Sciatic nerve (tissue), 2 donors: ENCODE measurements around the gene SYAP1. TPM values are rescaled to one million over a fixed set of nuclear protein-coding genes. Genes with fewer than 3 reads are reported as not detected.
"Not testable (repeated sequence)": the region's sequence is repeated elsewhere in the genome, so short reads cannot be mapped to it uniquely, and the experiment has no call there.

Experiments used
- ATAC-seq: fragments of 200-7000 bp; cut with Tn5 transposase; one replicate; pipeline ENCODE4 v1.9.1; 2020; ENCODE audit warnings: mild to moderate bottlenecking, moderate library complexity
- DNase-seq: peaks from one replicate; pipeline ENCODE4 v3.0.0-alpha.2; 2020; ENCODE audit warnings: low spot score
- intact Hi-C: fragments of 100-400 bp; cut with DNase I; formaldehyde crosslinking; loops from one replicate; pipeline ENCODE4 v1.14.2; 2022
- total RNA-seq: library from RNA; stranded (reverse); fragmentation: NEBNext Ultra II Directional; extraction: Animal tissue kit (Norgen Biotek cat#: 25700); gene quantifications from one replicate; pipeline ENCODE4 v1.2.1, GENCODE V29; 2021
- donor health status: DM: no; HTN: no; CAD: no.
- donor health status: DM: no; HTN: no; CAD: no.

The SYAP1 gene
- total RNA-seq, 1 donor from 2014 or later: 23.4 TPM

GRCh38 chrX:16770970-16771482 is 51.6 kb downstream of the SYAP1 start:
- no peak for ATAC-seq
- no peak for DNase-seq
- intact Hi-C loops: no loop called here

- DNase-seq: no peak
- intact Hi-C loops: no loop called here
- no peak for ATAC-seq
Observed at GRCh38 chrX:16771483-16772398, 52.3 kb downstream of the SYAP1 start.

GRCh38 chrX:16772460-16772859 is 53.0 kb downstream of the SYAP1 start:
- no peak for ATAC-seq
- intact Hi-C loops: no loop called here
- DNase-seq: no peak

GRCh38 chrX:16774746-16775145 is 55.3 kb downstream of the SYAP1 start:
- ATAC-seq (no peak), DNase-seq (no peak)
- intact Hi-C loops: no loop called here

GRCh38 chrX:16778545-16778944 is 59.1 kb downstream of the SYAP1 start:
- DNase-seq (no peak), ATAC-seq (peak; percentile 62)
- intact Hi-C loops: no loop called here

- intact Hi-C loops: no loop called here
- DNase-seq (no peak), ATAC-seq (peak; percentile 22)
Observed at GRCh38 chrX:16778993-16779392, 59.6 kb downstream of the SYAP1 start.

GRCh38 chrX:16779815-16780214 is 60.4 kb downstream of the SYAP1 start:
- intact Hi-C loops, ATAC-seq, DNase-seq: not testable (repeated sequence)

- ATAC-seq (no peak), DNase-seq (no peak)
- intact Hi-C loops: no loop called here
Observed at GRCh38 chrX:16783452-16783851, 64.0 kb downstream of the SYAP1 start.

- ATAC-seq, intact Hi-C loops, DNase-seq: not testable (repeated sequence)
Observed at GRCh38 chrX:16784440-16784839, 65.0 kb downstream of the SYAP1 start.

GRCh38 chrX:16785247-16786138 is 66.1 kb downstream of the SYAP1 start:
- DNase-seq (peak; percentile 65), ATAC-seq (no peak)
- intact Hi-C loops: no loop called here

- intact Hi-C loops: no loop called here
- peak; percentile 99 for ATAC-seq
- peak; percentile 99 for DNase-seq
Observed at GRCh38 chrX:16786139-16786790, 66.9 kb downstream of the SYAP1 start, which contains the start of gene TXLNG. TSS of gene TXLNG (plus strand) at chrX:16786466. CDS start at chrX:16786488, 22 bp downstream.

GRCh38 chrX:16786791-16787735 is 67.7 kb downstream of the SYAP1 start:
- DNase-seq (peak; percentile 70), ATAC-seq (peak; percentile 8)
- intact Hi-C loops: no loop called here

GRCh38 chrX:16788477-16788876 is 69.1 kb downstream of the SYAP1 start:
- intact Hi-C loops: no loop called here
- ATAC-seq: no peak
- DNase-seq: no peak

- intact Hi-C loops: no loop called here
- ATAC-seq: no peak
Observed at GRCh38 chrX:16796298-16796697, 76.9 kb downstream of the SYAP1 start.

GRCh38 chrX:16797358-16797757 is 77.9 kb downstream of the SYAP1 start:
- peak; percentile 51 for ATAC-seq
- no peak for DNase-seq
- intact Hi-C loops: no loop called here

More at GRCh38 chrX:16796298-16796697, 76.9 kb downstream of the SYAP1 start:
- no peak for DNase-seq

GRCh38 chrX:16797841-16798240 is 78.4 kb downstream of the SYAP1 start:
- DNase-seq (no peak), ATAC-seq (no peak)
- intact Hi-C loops: no loop called here

GRCh38 chrX:16804923-16805464 is 85.6 kb downstream of the SYAP1 start:
- DNase-seq: no peak
- ATAC-seq: no peak
- intact Hi-C loops: no loop called here

- ATAC-seq: peak; percentile 71
- intact Hi-C loops: no loop called here
- DNase-seq: no peak
Observed at GRCh38 chrX:16807548-16807947, 88.1 kb downstream of the SYAP1 start.
